Body of pancreas (tissue), 4 donors: ENCODE results near the gene AFG1L. TPM values are rescaled to one million over a fixed set of nuclear protein-coding genes. Genes with fewer than 3 reads are reported as not detected.

Experiments used
- ATAC-seq: fragments of 150-250 bp; one replicate; pipeline ENCODE4 v1.9.1; 2016
- DNase-seq, 4 donors: peaks; one replicate each; pipeline ENCODE4 v3.0.0-alpha.2; 2019
- H3K27ac ChIP-seq, 4 donors: fragments of 200-600 bp; sonication (generic); 1 replicate in 3 of 4; 2 replicates in 1 of 4; pipeline versions ENCODE4 v1.5.1 to v1.6.1; 2016 to 2019; ENCODE audit warnings: mild to moderate bottlenecking in 1 of 4, mixed read lengths in 1 of 4, moderate library complexity in 1 of 4
- H3K27me3 ChIP-seq, 2 donors: fragments of 200-600 bp; sonication (generic); one replicate each; pipeline ENCODE4 v1.6.0; 2016; ENCODE audit warnings: mild to moderate bottlenecking in 1 of 2
- H3K36me3 ChIP-seq, 2 donors: fragments of 200-600 bp; sonication (generic); replicated peaks in 1 of 2; 2 replicates each; pipeline ENCODE4 v1.5.1; 2016; ENCODE audit warnings: low read depth in 2 of 2; ENCODE audit not compliant: insufficient read depth in 1 of 2
- H3K4me1 ChIP-seq: fragments of 200-600 bp; sonication (generic); one replicate; pipeline ENCODE4 v1.6.0; 2016
- H3K4me3 ChIP-seq, 2 donors: fragments of 200-600 bp; sonication (generic); 1 replicate in 1 of 2; 2 replicates in 1 of 2; pipeline ENCODE4 v1.5.1; 2016 to 2019
- H3K9me3 ChIP-seq, 3 donors: fragments of 200-600 bp; sonication (generic); 1 replicate in 2 of 3; 2 replicates in 1 of 3; pipeline ENCODE4 v1.5.1; 2016
- CTCF ChIP-seq, 7 experiments: fragments of 450-650 bp in 4 of 7; fragments of 200-600 bp in 3 of 7; sonication (generic) in 3 of 7; IDR thresholded peaks; one replicate each; pipeline ENCODE4 v1.5.1; 2016 to 2019; ENCODE audit warnings: antibody characterized with exemption in 7 of 7
- POLR2A ChIP-seq, 3 donors: fragments of 450-650 bp; IDR thresholded peaks; one replicate each; pipeline ENCODE4 v1.6.1; 2016; ENCODE audit warnings: antibody characterized with exemption in 3 of 3, mild to moderate bottlenecking in 2 of 3
- WGBS, 2 donors: methylation state at CpG; one replicate each; pipeline ENCODE4 v1.1.5; 2017; 5-methylcytosine and 5-hydroxymethylcytosine counted together
- intact Hi-C: fragments of 100-400 bp; cut with DNase I; formaldehyde crosslinking; loops from one replicate; pipeline ENCODE4 v1.15.1; 2023
- total RNA-seq, 2 donors: library from RNA; depleted of rRNA; stranded (reverse); fragments of >200 nt; gene quantifications; one replicate each; pipeline ENCODE4 v1.1.0, GENCODE V29; 2016

AFG1L gene
- total RNA-seq, 2 donors from 2014 or later, result 1.6 to 4.0 TPM

DNA sequence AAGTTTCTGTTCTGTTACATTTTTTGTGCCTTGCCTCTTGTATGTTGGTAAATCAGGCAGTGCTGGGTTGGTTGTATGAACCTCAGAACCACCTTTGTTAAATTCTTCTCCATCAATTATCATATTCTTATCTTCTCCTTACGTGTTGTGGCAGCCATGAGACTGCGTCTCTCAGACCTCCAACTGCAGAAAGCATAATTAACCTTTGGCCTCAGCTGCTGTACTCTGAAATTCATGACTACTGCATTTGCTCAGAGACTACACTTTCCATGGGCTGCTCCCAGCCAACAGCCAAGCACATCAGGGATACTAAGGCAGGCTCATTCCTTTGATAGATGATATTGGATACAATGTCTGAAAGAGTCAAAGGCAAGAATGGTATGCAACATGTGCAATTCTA, 18.9 kb upstream of the AFG1L start:
- no peak for DNase-seq
- H3K4me1 ChIP-seq, result no peaks in the 10 kb centered on the region
- no peak overlapping the region for H3K4me3 ChIP-seq
- H3K9me3 ChIP-seq, result no peaks in the 10 kb centered on the region
- no peak for ATAC-seq
- intact Hi-C loops, result no loop called here
- H3K27me3 ChIP-seq, result no peaks in the 10 kb centered on the region
- TF ChIP-seq POLR2A (IDR thresholded peaks at IDR 0.05) (no peak), CTCF (IDR thresholded peaks at IDR 0.05) (no peak)
- no peaks in the 10 kb centered on the region for H3K36me3 ChIP-seq
- no peak overlapping the region for H3K27ac ChIP-seq
- 40 to 47% methylated on average over 2 of the region's 2 CpGs for WGBS, 2 donors

GRCh38 chr6:108277295-108277694, 17.6 kb upstream of the AFG1L start:
- TF ChIP-seq POLR2A (IDR thresholded peaks at IDR 0.05) (no peak), CTCF (IDR thresholded peaks at IDR 0.05) (no peak)
- Histone ChIP-seq H3K4me3 (no peak overlapping the region), H3K36me3 (no peaks in the 10 kb centered on the region), H3K27me3 (no peaks in the 10 kb centered on the region), H3K27ac (no peak overlapping the region), H3K4me1 (no peaks in the 10 kb centered on the region), H3K9me3 (no peaks in the 10 kb centered on the region)
- DNase-seq (no peak), ATAC-seq (no peak)
- 96 to 100% methylated on average over 1 of the region's 1 CpG for WGBS, 2 donors
- intact Hi-C loops, result no loop called here

GRCh38 chr6:108277831-108278230, 17.0 kb upstream of the AFG1L start:
- Histone ChIP-seq H3K27ac (no peak overlapping the region), H3K27me3 (no peaks in the 10 kb centered on the region), H3K4me1 (no peaks in the 10 kb centered on the region), H3K9me3 (no peaks in the 10 kb centered on the region), H3K36me3 (no peaks in the 10 kb centered on the region), H3K4me3 (no peak overlapping the region)
- no peak for TF ChIP-seq POLR2A (IDR thresholded peaks at IDR 0.05)
- no peak for TF ChIP-seq CTCF (IDR thresholded peaks at IDR 0.05)
- no peak for DNase-seq
- 77 to 80% methylated on average over 4 of the region's 4 CpGs for WGBS, 2 donors
- intact Hi-C loops, result no loop called here
- no peak for ATAC-seq

- H3K27ac ChIP-seq, result no peak overlapping the region
- no peaks in the 10 kb centered on the region for H3K4me1 ChIP-seq
- intact Hi-C loops, result no loop called here
- H3K27me3 ChIP-seq, result no peaks in the 10 kb centered on the region
- ATAC-seq, result no peak
- H3K4me3 ChIP-seq, result no peak overlapping the region
- DNase-seq, result no peak
- H3K9me3 ChIP-seq, result no peaks in the 10 kb centered on the region
- TF ChIP-seq CTCF (IDR thresholded peaks at IDR 0.05), result no peak
- TF ChIP-seq POLR2A (IDR thresholded peaks at IDR 0.05), result no peak
- H3K36me3 ChIP-seq, result no peaks in the 10 kb centered on the region
Measured at GRCh38 chr6:108285381-108285780, 9.5 kb upstream of the AFG1L start.

DNA sequence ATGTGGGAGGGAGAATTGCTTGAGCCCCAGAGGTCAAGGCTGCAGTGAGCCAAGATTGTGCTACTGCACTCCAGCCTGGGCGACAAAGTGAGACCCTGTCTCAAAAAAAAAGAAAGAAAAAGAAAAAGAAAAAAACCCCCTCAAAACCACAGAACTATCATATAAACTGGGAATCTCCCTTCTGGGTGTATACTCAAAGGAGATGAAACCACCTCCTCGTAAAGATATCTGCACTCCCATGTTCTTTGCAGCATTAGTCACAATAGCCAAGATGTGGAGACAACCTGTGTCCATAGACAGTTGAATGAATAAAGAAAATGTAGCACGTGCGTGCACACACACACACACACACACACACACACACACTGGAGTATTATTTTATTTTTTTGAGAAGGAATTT, 8.5 kb upstream of the AFG1L start:
- DNase-seq (no peak), ATAC-seq (no peak)
- TF ChIP-seq CTCF (IDR thresholded peaks at IDR 0.05) (no peak), POLR2A (IDR thresholded peaks at IDR 0.05) (no peak)
- 87 to 88% methylated on average over 4 of the region's 4 CpGs for WGBS, 2 donors
- no peaks in the 10 kb centered on the region for H3K9me3 ChIP-seq
- H3K27me3 ChIP-seq, result no peaks in the 10 kb centered on the region
- H3K27ac ChIP-seq, result no peak overlapping the region
- no peak overlapping the region for H3K4me3 ChIP-seq
- intact Hi-C loops, result no loop called here
- H3K4me1 ChIP-seq, result no peaks in the 10 kb centered on the region
- H3K36me3 ChIP-seq, result no peaks in the 10 kb centered on the region
